Effector CD8-positive, alpha-beta T cell (primary cell): ENCODE data around the gene NBAS.

ENCODE experiments used
- DNase-seq: peaks from one replicate; lab custom pipeline; 2025; lab: John Stamatoyannopoulos, UW

Gene NBAS

GRCh38 chr2:15133461-15133860, 427.7 kb downstream of the NBAS start:
- DNase-seq: no peak

DNA sequence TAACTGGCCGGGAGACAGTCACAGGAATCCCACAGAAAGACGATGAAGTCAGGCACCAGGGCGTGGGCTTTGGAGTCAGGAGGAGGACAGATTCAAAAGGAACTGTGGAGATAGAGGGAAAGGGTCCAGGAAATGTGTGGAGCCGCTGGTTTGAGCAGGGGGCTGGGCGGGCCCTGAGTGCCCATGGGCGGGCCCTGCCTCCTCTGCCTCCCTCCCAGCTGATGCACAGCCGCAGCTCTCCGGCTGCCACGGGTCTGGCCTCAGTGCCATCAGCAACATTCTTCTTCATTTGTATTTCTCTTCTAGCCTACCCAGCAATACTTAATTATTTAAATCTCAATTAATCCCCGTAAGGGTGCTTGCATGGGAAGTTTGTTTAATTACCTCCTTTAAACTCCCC, 432.3 kb downstream of the NBAS start:
- no peak for DNase-seq

DNA sequence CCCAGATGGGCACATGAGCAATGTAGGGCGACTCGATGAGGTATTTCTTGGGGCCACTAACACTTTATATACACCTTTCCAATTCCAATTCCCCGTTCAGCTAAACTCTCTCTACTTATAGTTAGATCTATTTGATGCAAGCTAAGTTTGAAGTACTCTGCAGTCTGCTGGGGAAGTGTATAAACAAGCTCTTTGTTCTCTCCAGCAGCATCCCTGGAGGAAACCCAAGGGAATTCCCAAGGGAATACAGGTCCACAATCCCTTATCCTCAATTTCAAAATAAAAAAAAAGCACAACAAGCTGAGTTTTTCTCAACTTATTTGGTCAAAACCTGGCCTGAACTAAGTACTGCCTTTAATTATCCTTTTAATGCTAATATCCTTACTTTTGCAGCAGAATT, 433.3 kb downstream of the NBAS start:
- no peak for DNase-seq

DNA sequence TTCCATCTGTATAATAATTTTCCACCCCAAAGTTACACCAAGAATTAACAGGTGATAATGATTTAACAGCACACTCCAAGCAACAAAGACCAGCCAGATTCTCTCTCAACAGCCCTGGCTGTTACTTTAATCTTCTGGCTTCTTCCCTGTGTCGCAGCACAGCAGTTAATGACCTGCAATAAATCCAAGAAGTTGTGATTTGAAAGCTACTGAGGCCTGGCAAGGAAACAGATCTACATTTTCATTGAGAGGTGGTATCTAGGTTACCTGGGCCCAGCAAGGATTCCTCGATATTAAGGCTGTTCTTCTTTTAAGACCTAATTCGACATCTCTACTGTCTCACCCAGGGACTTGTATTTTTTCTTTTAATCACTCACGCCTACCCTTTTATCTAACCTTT, 433.8 kb downstream of the NBAS start:
- no peak for DNase-seq

GRCh38 chr2:15126373-15126772, 434.8 kb downstream of the NBAS start:
- no peak for DNase-seq

- no peak for DNase-seq
Measured at GRCh38 chr2:15122915-15123314, 438.2 kb downstream of the NBAS start.

- DNase-seq: no peak
Measured at GRCh38 chr2:15120631-15121030, 440.5 kb downstream of the NBAS start.

DNA sequence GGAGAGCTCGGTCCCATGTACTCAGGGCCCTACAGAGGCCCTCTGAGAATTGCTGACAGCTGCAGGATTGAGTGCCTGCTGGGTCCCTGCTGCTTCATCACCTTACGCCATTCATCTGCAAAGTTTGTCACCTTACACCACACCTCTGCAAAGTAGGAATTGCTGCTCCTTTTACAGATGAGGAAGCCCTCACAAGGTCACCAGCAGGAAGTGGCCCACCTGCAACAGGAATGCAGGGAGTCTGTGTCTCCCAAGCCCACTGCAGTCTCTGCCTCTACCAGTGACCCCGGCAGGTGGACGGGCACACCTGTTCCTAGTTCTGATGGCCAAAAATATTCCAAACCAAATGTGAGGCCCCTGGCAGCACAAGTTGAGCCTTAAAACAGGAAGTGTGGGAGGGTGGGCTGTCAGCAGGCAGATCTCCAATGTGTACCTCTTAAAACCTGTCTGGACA, 441.4 kb downstream of the NBAS start:
- no peak for DNase-seq

GRCh38 chr2:15117409-15118050, 443.6 kb downstream of the NBAS start:
- DNase-seq: no peak
